NCI-H1417 treated with DMSO at 0.1 percent for 48 hours (cell line): ENCODE data around the gene CNKSR1.

Source experiments
- DNase-seq: peaks from one replicate; lab custom pipeline; 2025; lab: John Stamatoyannopoulos, UW

The CNKSR1 gene

GRCh38 chr1:26177182-26177684, at the start of gene CNKSR1:
Gene CNKSR1, plus strand, starts transcription at chr1:26177491. Its CDS starts 57 bp downstream, at chr1:26177548.
- DNase-seq: no peak

- DNase-seq: no peak
Measured at GRCh38 chr1:26129778-26130177, 47.5 kb upstream of the CNKSR1 start.

- no peak for DNase-seq
Measured at GRCh38 chr1:26130695-26131094, 46.6 kb upstream of the CNKSR1 start.

GRCh38 chr1:26132128-26132833, 45.0 kb upstream of the CNKSR1 start:
- no peak for DNase-seq

GRCh38 chr1:26132834-26133167, 44.5 kb upstream of the CNKSR1 start:
- no peak for DNase-seq

- DNase-seq: no peak
Measured at GRCh38 chr1:26134466-26134865, 42.8 kb upstream of the CNKSR1 start.

GRCh38 chr1:26138974-26139558, 38.2 kb upstream of the CNKSR1 start:
- no peak for DNase-seq

- no peak for DNase-seq
Measured at GRCh38 chr1:26142159-26142558, 35.1 kb upstream of the CNKSR1 start.

- peak; percentile 74 for DNase-seq
Measured at GRCh38 chr1:26145041-26145959, 32.0 kb upstream of the CNKSR1 start.

- no peak for DNase-seq
Measured at GRCh38 chr1:26145960-26146294, 31.4 kb upstream of the CNKSR1 start.

GRCh38 chr1:26148887-26149286, 28.4 kb upstream of the CNKSR1 start:
- DNase-seq: no peak

- DNase-seq: no peak
Measured at GRCh38 chr1:26153966-26154532, 23.2 kb upstream of the CNKSR1 start.

GRCh38 chr1:26154750-26155149, 22.5 kb upstream of the CNKSR1 start:
- DNase-seq: no peak

- DNase-seq: no peak
Measured at GRCh38 chr1:26155370-26156284, 21.7 kb upstream of the CNKSR1 start.

- DNase-seq: no peak
Measured at GRCh38 chr1:26156285-26157038, 20.8 kb upstream of the CNKSR1 start.

- DNase-seq: no peak
Measured at GRCh38 chr1:26158271-26158907, 18.9 kb upstream of the CNKSR1 start.

GRCh38 chr1:26158908-26159742, 18.2 kb upstream of the CNKSR1 start, which contains the start of gene FAM110D:
Gene FAM110D, plus strand, starts transcription at chr1:26159079. Its CDS starts 2,213 bp downstream, at chr1:26161292.
- DNase-seq: no peak

GRCh38 chr1:26159743-26160039, 17.6 kb upstream of the CNKSR1 start:
- no peak for DNase-seq
